HepG2 (cell line): ENCODE data around the gene NDST1. TPM values are rescaled to one million over a fixed set of nuclear protein-coding genes. Genes with fewer than 3 reads are reported as not detected.
A peak's percentile ranks its signal among the peaks of the same experiment; 100 is the strongest.

ENCODE experiments used
- BHLHE40 ChIP-seq: IDR thresholded peaks from 2 replicates; pipeline ENCODE4 v1.6.1; 2011; ENCODE audit warnings: low read length, improper control_type of control experiment
- FOXA1 ChIP-seq, 2 experiments: fragments of 450-650 bp in 1 of 2; sonication (generic) in 1 of 2; formaldehyde crosslinking in 1 of 2; IDR thresholded peaks; 2 replicates each; pipeline versions ENCODE4 v1.4.0 to v1.6.1; 2016 to 2020; ENCODE audit warnings: missing genetic modification reagents in 1 of 2
- GATA4 ChIP-seq: sonication (generic); IDR thresholded peaks from 2 replicates; pipeline ENCODE4 v1.6.1; 2016; ENCODE audit warnings: antibody characterized with exemption, low read depth, borderline replicate concordance
- GLI4 ChIP-seq: sonication (generic); formaldehyde crosslinking; IDR thresholded peaks from 2 replicates; pipeline ENCODE4 v1.5.1; 2020; ENCODE audit warnings: missing genetic modification reagents, mild to moderate bottlenecking, moderate library complexity, borderline replicate concordance
- HNRNPK ChIP-seq: fragments of 200-400 bp; formaldehyde crosslinking; IDR thresholded peaks from 2 replicates; pipeline ENCODE4 v1.6.1; 2018; ENCODE audit warnings: low read length, low read depth, moderate library complexity, mild to moderate bottlenecking; ENCODE audit not compliant: poor library complexity, severe bottlenecking
- MYC ChIP-seq: sonication (generic); formaldehyde crosslinking; IDR thresholded peaks from 2 replicates; pipeline ENCODE4 v1.9.0; 2021; ENCODE audit warnings: missing genetic modification reagents, borderline replicate concordance
- NFKBIZ ChIP-seq: IDR thresholded peaks from 2 replicates; pipeline ENCODE4 v1.6.1; 2018; ENCODE audit warnings: missing genetic modification reagents, missing compliant biosample characterization
- NR2C2 ChIP-seq: sonication (generic); formaldehyde crosslinking; IDR thresholded peaks from 2 replicates; pipeline ENCODE4 v1.4.0; 2020; ENCODE audit warnings: missing genetic modification reagents, mild to moderate bottlenecking, moderate library complexity, borderline replicate concordance
- PHF8 ChIP-seq: sonication (generic); formaldehyde crosslinking; IDR thresholded peaks from 2 replicates; pipeline ENCODE4 v1.5.0; 2020; ENCODE audit warnings: missing genetic modification reagents
- REST ChIP-seq, 2 experiments: IDR thresholded peaks; 2 replicates each; pipeline ENCODE4 v1.6.1; 2011 to 2012; ENCODE audit warnings: low read length in 2 of 2, borderline replicate concordance in 1 of 2, low read depth in 1 of 2, mild to moderate bottlenecking in 1 of 2, moderate library complexity in 1 of 2
- RFX5 ChIP-seq: IDR thresholded peaks from 2 replicates; pipeline ENCODE4 v1.6.1; 2011; ENCODE audit warnings: low read depth, low read length, improper control_type of control experiment
- SAP130 ChIP-seq: IDR thresholded peaks from 2 replicates; pipeline ENCODE4 v1.6.1; 2016; ENCODE audit warnings: low read depth
- ZMYM4 ChIP-seq: sonication (generic); formaldehyde crosslinking; IDR thresholded peaks from 2 replicates; pipeline ENCODE4 v1.8.1; 2023; ENCODE audit warnings: mild to moderate bottlenecking, missing genetic modification reagents
- ZNF124 ChIP-seq: sonication (generic); formaldehyde crosslinking; IDR thresholded peaks from 2 replicates; pipeline ENCODE4 v1.4.0; 2020; ENCODE audit warnings: missing genetic modification reagents
- ZNF17 ChIP-seq: sonication (generic); formaldehyde crosslinking; IDR thresholded peaks from 2 replicates; pipeline ENCODE4 v1.5.0; 2020; ENCODE audit warnings: mild to moderate bottlenecking, missing genetic modification reagents
- ZNF547 ChIP-seq: sonication (generic); formaldehyde crosslinking; IDR thresholded peaks from 2 replicates; pipeline ENCODE4 v1.5.1; 2020; ENCODE audit warnings: mild to moderate bottlenecking, missing genetic modification reagents
- ZNF687 ChIP-seq: sonication (generic); formaldehyde crosslinking; IDR thresholded peaks from 2 replicates; pipeline ENCODE4 v1.5.1; 2020; ENCODE audit warnings: mild to moderate bottlenecking, missing genetic modification reagents, moderate library complexity
- ZNF772 ChIP-seq: sonication (generic); formaldehyde crosslinking; IDR thresholded peaks from 2 replicates; pipeline ENCODE4 v1.5.0; 2020; ENCODE audit warnings: mild to moderate bottlenecking, missing genetic modification reagents
- ZNF773 ChIP-seq: sonication (generic); formaldehyde crosslinking; IDR thresholded peaks from 2 replicates; pipeline ENCODE4 v1.4.0; 2020; ENCODE audit warnings: missing genetic modification reagents, borderline replicate concordance
- ZNF788 ChIP-seq: sonication (generic); formaldehyde crosslinking; IDR thresholded peaks from 2 replicates; pipeline ENCODE4 v1.5.0; 2020; ENCODE audit warnings: mild to moderate bottlenecking, missing genetic modification reagents, borderline replicate concordance
- polyA plus RNA-seq, 8 experiments: library from polyadenylated mRNA; depleted of rRNA in 3 of 8; stranded (reverse) in 7 of 8; unstranded in 1 of 8; fragments of >200 nt; fragmentation: Illumina TruSeq in 4 of 8; extraction: Trizol in 4 of 8; gene quantifications; 2 replicates each; pipeline versions ENCODE4 v1.2.1 to v1.2.3, GENCODE V29; 2011 to 2016; ENCODE audit warnings: low read depth in 4 of 8, missing spikeins in 1 of 8, mixed read lengths in 1 of 8; ENCODE audit not compliant: insufficient read depth in 1 of 8
- total RNA-seq, 5 experiments: library from RNA; depleted of rRNA; stranded (reverse); fragments of >200 nt; fragmentation: Illumina TruSeq; extraction: Trizol; gene quantifications; 2 replicates each; pipeline ENCODE4 v1.2.3, GENCODE V29; 2016; ENCODE audit warnings: low read depth in 1 of 5
- TF ChIP-seq, protein P1 (sequence below): sonication (generic); formaldehyde crosslinking; IDR thresholded peaks from 2 replicates; pipeline ENCODE4 v1.5.1; 2020; ENCODE audit warnings: missing genetic modification reagents, mild to moderate bottlenecking, borderline replicate concordance

Gene NDST1
- total and polyA plus RNA-seq, 2 of the 13 experiments (the other 11 are each of a cell fraction or from before 2014, with no cell fraction given), result 23.8 to 26.2 TPM

DNA sequence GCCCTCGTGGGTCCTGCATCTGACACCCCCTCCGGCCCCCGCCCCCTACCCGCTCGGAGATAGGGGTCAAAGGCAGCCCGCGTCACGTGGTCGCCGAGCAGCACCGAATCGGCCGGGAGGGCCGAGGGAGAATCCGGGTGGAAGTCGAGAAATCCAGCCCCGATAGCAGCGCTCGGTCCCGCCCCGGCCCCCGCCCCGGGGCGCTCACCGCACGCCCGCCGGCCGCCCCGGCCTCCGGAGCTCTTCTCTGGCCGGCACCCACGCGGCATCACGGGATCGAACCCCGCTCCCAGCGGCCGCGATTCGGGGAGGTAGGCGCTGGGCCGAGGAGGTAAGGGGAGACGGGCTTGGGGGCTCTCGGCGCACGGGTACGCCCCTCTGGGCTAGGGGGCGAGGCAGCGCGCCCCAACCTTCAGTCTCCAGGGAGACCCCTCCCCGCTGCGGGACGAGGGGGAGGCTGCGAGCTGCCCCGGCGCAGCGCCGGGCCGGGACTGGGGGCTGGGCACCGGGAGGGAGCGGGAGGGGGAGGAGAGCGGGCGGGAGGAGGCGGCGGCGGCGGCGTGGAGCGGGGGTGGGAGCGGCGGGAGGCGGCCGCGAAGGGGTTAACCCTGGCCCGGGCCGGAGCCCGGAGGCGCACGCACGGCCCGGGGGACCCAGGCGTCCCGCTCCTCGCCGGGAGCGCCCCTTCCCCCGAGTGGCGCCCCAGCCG is 22.1 kb upstream of the NDST1 start (continued):
- TF ChIP-seq, protein P1, sequence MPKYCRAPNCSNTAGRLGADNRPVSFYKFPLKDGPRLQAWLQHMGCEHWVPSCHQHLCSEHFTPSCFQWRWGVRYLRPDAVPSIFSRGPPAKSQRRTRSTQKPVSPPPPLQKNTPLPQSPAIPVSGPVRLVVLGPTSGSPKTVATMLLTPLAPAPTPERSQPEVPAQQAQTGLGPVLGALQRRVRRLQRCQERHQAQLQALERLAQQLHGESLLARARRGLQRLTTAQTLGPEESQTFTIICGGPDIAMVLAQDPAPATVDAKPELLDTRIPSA (CRISPR knock-in tag), result no peak
- TF ChIP-seq SAP130 (CRISPR knock-in tag) (peak; percentile 77), ZNF124 (no peak), NR2C2 (peak; percentile 92), GATA4 (no peak), RFX5 (no peak), ZNF687 (CRISPR knock-in tag) (peak; percentile 94), FOXA1 (IDR thresholded peaks at IDR 0.05) (no peak), FOXA1 (CRISPR knock-in tag; IDR thresholded peaks at IDR 0.05) (no peak), NFKBIZ (CRISPR knock-in tag) (no peak), HNRNPK (peak; percentile 19), ZNF17 (CRISPR knock-in tag) (no peak), GLI4 (CRISPR knock-in tag) (0 out of 2 replicates have a peak, but pooled peaks have one; percentile 7), ZNF772 (CRISPR knock-in tag) (peak; percentile 27), MYC (CRISPR knock-in tag) (peak; percentile 76; the same call in 1 of the 2 replicates), REST (IDR thresholded peaks at IDR 0.05; ENCODE audit: borderline replicate concordance in 1 of 2, low read depth in 1 of 2, low read length in 2 of 2) (no peak), ZNF547 (CRISPR knock-in tag) (no peak; the same call in 1 of the 2 replicates), ZNF788 (peak; percentile 55; the same call in 1 of the 2 replicates), PHF8 (CRISPR knock-in tag) (peak; percentile 55; the same call in 1 of the 2 replicates), ZMYM4 (CRISPR knock-in tag) (peak; percentile 44; the same call in 1 of the 2 replicates), BHLHE40 (0 out of 2 replicates have a peak, but pooled peaks have one; percentile 20), ZNF773 (0 out of 2 replicates have a peak, but pooled peaks have one; percentile 24)
